ENCODE results near the gene DRC7.

GRCh38 chr16:57665541-57665940 lies 29.1 kb upstream of the DRC7 start:
- TF ChIP-seq POLR2A (conservative IDR thresholded peaks at IDR 0.05) (no peak), SP1 (CRISPR knock-in tag; IDR thresholded peaks at IDR 0.05) (no peak), BACH1 (tag; IDR thresholded peaks at IDR 0.05) (no peak)
